ENCODE measurements around the gene RAB34. TPM values are rescaled to one million over a fixed set of nuclear protein-coding genes. Genes with fewer than 3 reads are reported as not detected.
A peak's percentile ranks its signal among the peaks of the same experiment; 100 is the strongest.
"Not testable (repeated sequence)": the region's sequence is repeated elsewhere in the genome, so short reads cannot be mapped to it uniquely, and the experiment has no call there.

Gene RAB34
- total RNA-seq, 1 donor from 2014 or later, result 68.7 TPM

GRCh38 chr17:28737316-28737715, 19.6 kb upstream of the RAB34 start:
- no peaks in the 10 kb centered on the region for H3K27me3 ChIP-seq (ENCODE audit: control insufficient read depth, insufficient read depth, low read length)
- H3K36me3 ChIP-seq (ENCODE audit: control insufficient read depth, insufficient read depth, low read length), result peaks cover 1% of the 10 kb centered on the region
- no peak overlapping the region for H3K4me3 ChIP-seq (ENCODE audit: low read depth, low read length)
- no peak for TF ChIP-seq CTCF (IDR thresholded peaks at IDR 0.05; ENCODE audit: insufficient read depth, low read length, severe bottlenecking)
- DNase-seq (ENCODE audit: low read depth) (no peak), FAIRE-seq (no peak)

GRCh38 chr17:28735913-28736769, 18.5 kb upstream of the RAB34 start:
- H3K27me3 ChIP-seq (ENCODE audit: control insufficient read depth, insufficient read depth, low read length); FAIRE-seq; DNase-seq (ENCODE audit: low read depth); H3K36me3 ChIP-seq (ENCODE audit: control insufficient read depth, insufficient read depth, low read length); H3K4me3 ChIP-seq (ENCODE audit: low read depth, low read length): not testable (repeated sequence)

- FAIRE-seq (no peak), DNase-seq (ENCODE audit: low read depth) (peak; percentile 65)
- Histone ChIP-seq H3K4me3 (ENCODE audit: low read depth, low read length) (no peak overlapping the region), H3K36me3 (ENCODE audit: control insufficient read depth, insufficient read depth, low read length) (peaks cover 1% of the 10 kb centered on the region), H3K27me3 (ENCODE audit: control insufficient read depth, insufficient read depth, low read length) (no peaks in the 10 kb centered on the region)
- TF ChIP-seq CTCF (IDR thresholded peaks at IDR 0.05; ENCODE audit: insufficient read depth, low read length, severe bottlenecking), result peak; percentile 16
These were observed 17.6 kb upstream of the RAB34 start for GRCh38 chr17:28735242-28735722.

GRCh38 chr17:28734712-28735241, 17.1 kb upstream of the RAB34 start:
- Histone ChIP-seq H3K27me3 (ENCODE audit: control insufficient read depth, insufficient read depth, low read length) (no peaks in the 10 kb centered on the region), H3K36me3 (ENCODE audit: control insufficient read depth, insufficient read depth, low read length) (peaks cover 1% of the 10 kb centered on the region), H3K4me3 (ENCODE audit: low read depth, low read length) (no peak overlapping the region)
- FAIRE-seq (no peak), DNase-seq (ENCODE audit: low read depth) (no peak)
- TF ChIP-seq CTCF (IDR thresholded peaks at IDR 0.05; ENCODE audit: insufficient read depth, low read length, severe bottlenecking), result no peak

GRCh38 chr17:28733346-28733745, 15.7 kb upstream of the RAB34 start:
- TF ChIP-seq CTCF (IDR thresholded peaks at IDR 0.05; ENCODE audit: insufficient read depth, low read length, severe bottlenecking), result no peak
- Histone ChIP-seq H3K27me3 (ENCODE audit: control insufficient read depth, insufficient read depth, low read length) (no peaks in the 10 kb centered on the region), H3K4me3 (ENCODE audit: low read depth, low read length) (no peak overlapping the region), H3K36me3 (ENCODE audit: control insufficient read depth, insufficient read depth, low read length) (no peaks in the 10 kb centered on the region)
- FAIRE-seq (no peak), DNase-seq (ENCODE audit: low read depth) (no peak)

GRCh38 chr17:28729950-28730330, 12.3 kb upstream of the RAB34 start:
- Histone ChIP-seq H3K4me3 (ENCODE audit: low read depth, low read length) (no peak overlapping the region), H3K36me3 (ENCODE audit: control insufficient read depth, insufficient read depth, low read length) (no peaks in the 10 kb centered on the region), H3K27me3 (ENCODE audit: control insufficient read depth, insufficient read depth, low read length) (no peaks in the 10 kb centered on the region)
- no peak for TF ChIP-seq CTCF (IDR thresholded peaks at IDR 0.05; ENCODE audit: insufficient read depth, low read length, severe bottlenecking)
- no peak for FAIRE-seq
- DNase-seq (ENCODE audit: low read depth), result no peak
